Activated naive CD8-positive, alpha-beta T cell treated with anti-CD3 and anti-CD28 coated beads, Interleukin-2, amount 50 U/mL, for 16 hours (primary cell): ENCODE data around the gene FOXP1.

ENCODE experiments used
- DNase-seq: peaks from one replicate; pipeline ENCODE4 v3.0.0-alpha.2; 2020; ENCODE audit warnings: low read depth, low spot score

The FOXP1 gene

DNA sequence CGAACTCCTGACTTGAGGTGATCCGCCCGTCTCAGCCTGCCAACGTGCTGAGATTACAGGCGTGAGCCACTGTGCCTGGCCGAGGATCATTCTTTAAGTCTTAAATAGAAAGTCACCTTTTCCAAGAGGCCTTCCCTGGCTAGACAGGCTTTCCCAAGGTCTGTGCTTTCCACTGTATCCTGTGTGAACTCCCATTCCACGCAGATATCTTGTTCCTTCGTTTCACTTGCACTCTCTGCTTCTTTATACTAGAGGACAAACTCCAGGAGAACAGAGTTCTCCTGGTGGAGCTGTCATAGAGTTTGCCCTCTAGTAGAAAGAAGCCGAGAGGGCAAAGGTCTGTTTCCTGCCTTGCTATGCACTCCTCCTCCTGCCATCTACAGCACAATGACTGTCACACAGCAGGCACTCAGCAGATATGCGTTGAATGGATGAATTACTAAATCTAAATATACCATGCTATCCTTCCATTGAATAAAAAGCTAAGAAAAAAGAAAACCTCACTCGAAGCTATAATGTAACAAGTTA lies 211.2 kb downstream of the FOXP1 start:
- no peak for DNase-seq

DNA sequence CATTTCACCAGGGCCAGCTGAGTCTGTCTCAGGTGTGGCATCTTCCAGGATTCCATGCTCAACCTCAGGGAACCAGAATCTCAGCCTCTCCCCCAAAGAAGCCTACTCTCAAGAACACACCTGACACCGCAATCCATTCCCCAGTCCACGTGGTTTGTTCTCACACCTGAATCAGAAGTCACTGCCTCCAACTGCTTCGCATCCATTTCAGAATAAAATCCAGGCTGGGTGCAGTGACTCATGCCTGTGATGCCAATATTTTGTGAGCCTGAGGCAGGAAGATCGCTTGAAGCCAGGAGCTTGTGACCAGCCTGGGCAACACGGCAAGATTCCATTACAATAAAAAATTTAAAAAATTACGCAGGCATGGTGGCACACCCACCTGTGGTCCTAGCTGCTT lies 212.2 kb downstream of the FOXP1 start:
- DNase-seq, result no peak

DNA sequence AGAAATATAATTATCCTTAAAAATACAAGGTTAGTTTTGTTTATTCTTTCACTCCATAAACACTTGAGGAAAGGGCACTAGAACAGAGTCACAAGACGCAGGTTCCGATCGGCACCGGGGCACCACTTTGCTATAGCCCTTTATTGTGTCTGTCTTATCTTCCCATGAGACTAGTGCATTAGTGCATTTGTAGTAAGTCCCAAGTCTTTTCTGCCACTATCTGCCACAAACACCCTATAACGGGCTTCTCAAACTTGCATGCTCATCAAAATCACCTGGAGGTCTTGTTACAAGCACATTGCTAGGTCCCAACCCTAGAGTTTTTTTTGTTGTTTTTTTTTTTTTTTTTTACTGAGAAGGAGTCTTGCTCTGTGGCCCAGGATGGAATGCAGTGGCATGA lies 213.1 kb downstream of the FOXP1 start:
- no peak for DNase-seq

DNA sequence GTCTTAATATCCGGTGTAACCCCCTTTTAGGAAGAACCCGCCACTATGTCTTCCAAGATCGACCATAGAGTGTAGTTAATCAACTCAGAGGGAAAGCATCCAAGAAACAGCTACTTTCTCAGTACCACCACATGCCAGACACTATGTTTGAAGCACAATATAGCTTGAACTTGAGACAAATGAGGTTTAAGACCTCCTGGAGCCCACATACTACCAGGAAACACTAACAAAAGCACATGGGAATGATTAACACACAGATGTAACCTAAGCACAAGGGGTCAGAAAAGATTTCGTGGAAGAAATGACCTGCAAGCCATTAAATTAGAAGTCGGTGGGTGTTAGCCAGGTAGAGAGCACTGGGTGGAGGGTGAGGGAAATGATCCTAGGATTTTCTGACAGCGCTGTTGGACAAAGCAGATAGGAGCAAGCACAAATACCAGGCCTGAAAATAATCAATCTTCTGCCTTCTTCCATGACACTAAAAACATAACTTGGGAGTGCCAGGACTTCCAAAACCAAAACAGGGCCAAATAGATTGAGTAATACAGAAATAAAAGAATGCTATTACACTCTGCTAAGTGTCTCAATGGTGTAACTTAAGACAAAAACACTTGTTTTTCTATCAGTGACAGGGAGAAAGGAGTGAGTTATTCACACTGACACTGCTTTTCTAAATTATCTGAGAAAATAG lies 213.7 kb downstream of the FOXP1 start:
- DNase-seq, result no peak

DNA sequence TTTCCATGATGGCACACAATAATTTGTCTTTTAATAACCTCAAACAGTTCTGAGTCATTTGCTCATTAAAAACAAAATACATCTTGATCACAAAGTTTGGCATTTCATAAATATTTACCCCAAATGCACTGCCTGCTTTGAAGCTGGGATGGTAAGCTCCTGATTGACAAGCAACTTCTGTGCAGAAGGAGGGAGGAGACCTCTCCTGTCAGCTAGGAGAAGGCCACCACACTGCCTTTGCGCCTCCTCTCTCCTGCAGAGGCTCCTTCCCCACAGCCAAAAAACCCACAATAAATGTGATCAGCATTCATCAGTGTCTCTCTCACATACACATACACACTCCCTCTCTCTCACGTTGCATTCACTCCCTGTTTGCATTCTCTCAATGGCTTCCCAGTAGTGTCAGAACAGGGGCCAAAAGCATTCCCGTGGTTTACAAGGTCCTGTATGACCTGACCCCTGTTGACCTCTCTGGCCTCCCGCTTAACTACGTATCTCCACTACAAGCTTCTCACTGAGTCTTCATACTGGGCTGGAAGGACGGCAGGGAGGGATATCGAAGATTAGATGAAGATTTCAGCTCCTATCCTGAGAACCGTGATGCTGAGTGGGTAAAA lies 216.4 kb downstream of the FOXP1 start:
- no peak for DNase-seq

DNA sequence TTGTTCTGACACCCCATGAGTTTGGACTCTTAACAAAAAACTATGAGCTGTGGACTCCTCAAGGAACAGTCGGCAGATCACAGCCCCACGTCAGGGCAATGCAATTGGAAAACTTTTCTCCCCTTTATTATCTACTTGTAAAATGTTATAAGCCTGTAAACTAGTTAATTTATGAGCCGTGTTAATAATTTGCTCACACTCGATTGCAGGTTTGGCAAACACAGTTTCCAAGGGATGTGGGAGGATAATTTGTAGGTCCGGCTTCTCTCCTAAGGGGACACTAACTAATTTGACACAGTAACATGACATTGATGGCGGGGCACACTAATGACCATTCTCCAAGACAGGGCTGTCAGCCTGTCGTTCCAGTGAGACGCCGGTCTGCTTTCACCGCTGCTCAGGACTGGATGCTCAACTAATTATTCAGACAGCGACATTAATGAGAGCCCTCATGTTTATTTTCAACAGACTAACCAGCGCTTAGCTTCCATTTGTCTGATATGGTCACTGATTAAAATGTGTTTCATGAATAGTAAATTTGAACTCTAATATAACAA lies 222.1 kb downstream of the FOXP1 start:
- DNase-seq, result no peak

DNA sequence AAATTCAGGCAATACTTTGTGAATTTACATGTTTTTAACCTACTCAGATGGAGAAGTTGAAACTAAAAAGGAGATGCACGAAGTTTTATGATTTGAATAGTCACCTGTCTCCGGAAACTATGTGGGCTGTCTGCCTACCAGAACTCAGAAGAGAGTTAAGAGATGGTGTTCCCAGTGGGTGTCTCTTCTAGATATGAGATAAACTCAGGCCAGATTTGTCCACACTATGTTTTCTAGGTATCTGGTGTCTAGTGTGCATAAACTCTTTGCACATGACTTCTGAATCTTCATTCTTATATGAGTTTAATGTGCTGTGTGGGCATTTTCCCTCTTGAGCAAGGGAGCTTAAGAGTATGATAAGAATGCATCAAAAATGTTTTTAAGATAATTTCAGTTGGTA lies 222.8 kb downstream of the FOXP1 start:
- no peak for DNase-seq

DNA sequence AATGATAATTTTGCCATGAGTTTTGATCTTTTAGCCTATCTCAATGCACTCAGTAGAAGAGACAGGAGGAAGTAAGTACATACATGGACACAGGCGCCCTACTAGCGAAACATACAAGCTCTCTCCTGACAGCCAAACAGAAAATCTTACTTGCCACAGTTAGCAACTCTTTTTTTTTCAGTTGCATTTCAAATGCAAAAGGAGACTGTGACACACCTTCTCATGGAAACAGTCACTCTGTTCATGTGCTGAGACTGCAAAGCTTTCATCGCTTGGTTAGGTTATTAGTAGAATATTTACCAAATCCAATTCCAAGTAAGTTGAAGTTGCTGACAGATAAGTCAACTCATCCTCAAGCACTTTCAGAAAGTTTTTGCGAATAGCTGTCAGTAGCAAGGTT lies 223.3 kb downstream of the FOXP1 start:
- DNase-seq, result no peak

DNA sequence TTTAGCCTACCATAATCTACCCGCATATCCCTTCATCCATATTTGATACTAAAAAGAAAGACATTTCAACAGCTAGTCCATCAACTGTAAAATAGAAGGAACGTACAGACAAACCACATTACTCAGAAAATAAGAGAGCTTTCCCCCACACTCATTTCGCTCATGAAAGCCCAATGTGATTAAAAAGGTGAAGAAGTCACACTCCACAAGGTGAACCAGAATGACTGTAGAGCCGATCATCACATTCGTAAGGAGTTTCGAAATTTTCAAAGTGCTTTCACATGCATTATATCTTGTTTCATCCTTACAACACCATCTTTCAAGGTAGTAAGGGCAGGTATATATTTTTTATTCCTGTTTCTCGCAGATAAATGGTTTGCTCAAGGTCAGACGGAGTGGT lies 225.3 kb downstream of the FOXP1 start:
- DNase-seq, result no peak

DNA sequence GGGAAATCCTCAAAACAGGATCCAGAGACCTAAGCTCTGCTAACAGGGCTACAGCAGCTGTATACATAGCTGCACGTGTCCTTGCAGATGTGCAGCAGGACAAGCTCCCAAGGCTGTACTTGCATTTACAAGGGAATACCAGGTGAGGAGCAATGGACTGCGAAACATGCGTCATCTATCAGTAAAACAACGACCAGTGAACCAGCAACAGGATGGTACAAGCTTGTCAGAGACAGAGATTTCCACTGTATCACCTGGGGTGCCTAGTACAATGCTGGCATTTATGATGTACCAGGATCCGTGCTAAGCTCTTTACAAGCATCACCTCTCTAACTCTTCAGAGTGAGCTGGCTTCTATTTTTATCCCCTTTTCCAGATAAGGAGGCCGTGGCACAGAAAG lies 227.3 kb downstream of the FOXP1 start:
- no peak for DNase-seq

DNA sequence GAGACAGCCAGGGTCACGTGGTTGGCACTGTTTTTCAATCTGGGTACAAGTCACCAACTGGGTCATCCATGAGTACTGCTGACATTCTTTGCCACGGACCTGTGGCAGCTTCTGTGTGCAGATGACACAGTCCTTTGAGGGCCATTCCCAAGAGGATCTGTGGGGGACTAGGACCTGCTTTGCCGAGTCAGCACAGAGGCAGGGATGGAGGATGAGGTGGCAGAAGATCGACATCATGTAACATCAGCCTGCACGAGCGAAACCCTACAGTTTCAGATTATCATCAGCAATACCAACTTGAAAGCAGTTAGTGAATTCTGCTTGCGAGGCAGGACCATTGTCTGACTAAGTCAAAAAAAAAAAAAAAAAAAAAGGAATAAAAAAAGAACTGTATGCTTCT lies 227.7 kb downstream of the FOXP1 start:
- no peak for DNase-seq

DNA sequence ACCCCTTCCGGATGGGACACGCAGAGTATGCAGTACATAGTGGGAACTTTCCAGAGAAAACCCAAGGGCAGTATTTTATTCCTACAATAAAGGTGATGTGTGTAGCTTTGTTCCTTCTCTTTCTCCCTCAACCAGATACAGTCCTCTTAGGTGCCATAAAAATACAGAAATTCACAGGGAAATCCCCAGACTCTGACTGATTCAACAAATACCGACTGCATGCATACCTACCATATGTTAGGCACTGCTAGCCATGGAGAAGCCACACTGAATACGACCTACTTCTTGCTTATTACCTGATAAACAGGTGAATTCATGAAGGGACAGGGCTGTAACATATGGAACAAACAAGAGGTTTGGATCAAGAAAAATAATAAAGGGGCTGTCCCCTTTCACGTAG lies 228.5 kb downstream of the FOXP1 start:
- DNase-seq, result no peak

DNA sequence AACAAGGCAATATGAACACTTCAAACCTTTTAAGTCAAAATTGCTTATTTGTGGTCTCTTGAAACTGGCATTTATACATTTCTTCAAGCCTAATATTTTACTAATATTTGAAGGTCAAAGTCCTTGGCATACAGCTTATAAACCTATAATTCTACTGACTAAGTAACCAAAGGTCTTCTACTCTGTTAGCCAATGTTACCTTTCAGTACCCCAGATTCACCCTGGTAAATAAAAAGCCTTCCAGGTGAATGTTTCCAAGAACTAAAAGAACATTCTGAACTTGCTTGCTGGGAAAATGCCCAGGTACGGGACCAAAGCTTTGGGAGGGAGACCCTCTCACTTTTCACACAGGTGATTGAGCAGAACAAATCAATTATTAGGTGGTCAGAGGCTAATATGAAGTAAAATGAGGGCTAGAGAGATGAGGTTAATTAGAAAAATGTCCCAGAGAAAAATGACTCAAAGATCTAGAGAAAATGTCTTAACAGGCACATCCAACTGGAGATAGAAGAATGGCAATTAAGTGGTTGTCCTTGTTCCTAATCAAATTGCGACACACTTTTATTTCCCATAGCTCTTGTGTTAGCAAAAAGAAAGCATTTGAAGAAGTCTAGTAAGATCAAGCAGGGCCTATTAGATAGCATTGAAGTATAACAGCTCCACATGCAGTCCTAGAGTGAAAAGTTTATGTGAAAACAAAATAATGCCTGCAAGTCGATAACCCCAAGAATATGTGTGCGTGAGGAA lies 232.0 kb downstream of the FOXP1 start:
- DNase-seq, result no peak

DNA sequence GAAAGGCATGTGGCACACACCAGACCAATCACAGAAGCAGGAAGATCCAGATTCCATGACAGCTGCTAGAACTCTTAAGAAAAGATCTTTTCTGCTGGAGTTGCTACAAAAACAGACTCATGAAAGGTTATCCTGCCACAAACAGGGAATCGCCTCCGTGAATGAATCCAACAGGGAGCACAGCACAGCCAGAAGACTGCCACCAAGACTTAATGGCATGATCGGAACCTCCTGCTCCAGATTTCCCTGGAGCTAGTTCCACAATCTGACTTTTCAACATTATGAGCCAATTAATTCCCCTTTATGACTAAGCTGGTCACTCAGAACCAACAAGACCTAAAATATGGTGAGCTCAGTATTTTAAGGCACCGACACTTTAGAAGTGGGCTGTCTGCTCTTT lies 232.5 kb downstream of the FOXP1 start:
- no peak for DNase-seq

DNA sequence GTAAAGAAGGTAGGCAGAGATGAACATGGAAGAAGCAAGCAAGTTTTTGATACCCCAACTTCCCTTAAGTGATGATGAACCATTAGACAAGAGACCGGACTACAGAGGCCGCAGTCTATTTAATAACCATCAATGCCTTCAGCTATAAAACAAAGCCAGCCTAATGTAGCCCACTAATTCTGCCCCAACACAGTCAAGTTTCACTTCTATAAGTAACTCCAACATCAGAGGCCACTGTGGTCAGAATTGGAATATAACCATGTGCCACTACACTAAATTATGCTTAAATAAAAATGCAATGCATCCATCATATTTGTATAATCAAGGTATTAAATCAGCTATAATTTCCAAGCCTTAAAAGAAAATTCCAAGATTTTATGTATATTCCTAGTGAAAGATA lies 234.7 kb downstream of the FOXP1 start:
- no peak for DNase-seq

DNA sequence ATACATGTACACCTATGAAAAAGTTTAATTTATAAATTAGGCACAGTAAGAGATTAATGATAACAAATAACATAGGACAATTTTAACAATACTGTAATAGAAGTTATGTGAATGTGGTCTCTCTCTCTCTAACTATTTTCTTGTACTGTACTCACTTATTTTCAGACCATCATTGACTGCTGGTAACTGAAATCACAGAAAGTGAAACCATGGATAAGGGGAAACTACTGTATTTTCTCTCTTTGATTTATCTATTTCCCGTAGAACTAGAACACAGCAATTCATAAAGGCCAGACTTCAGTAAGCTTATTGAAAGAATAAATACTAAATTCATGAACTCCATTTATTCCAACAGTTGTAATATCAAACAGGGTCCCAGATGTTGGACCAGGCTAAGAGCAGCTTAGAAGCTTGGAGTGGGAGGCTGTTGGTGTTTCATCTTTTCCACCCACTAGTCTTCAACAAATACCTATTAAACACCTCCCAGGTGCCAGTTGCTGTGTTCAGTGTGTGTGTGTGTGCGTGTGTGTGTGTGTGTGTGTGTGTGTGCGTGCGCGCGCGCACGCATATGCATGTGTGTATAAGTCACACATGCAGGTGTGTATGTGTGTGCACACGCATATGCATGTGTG lies 235.4 kb downstream of the FOXP1 start:
- no peak for DNase-seq

DNA sequence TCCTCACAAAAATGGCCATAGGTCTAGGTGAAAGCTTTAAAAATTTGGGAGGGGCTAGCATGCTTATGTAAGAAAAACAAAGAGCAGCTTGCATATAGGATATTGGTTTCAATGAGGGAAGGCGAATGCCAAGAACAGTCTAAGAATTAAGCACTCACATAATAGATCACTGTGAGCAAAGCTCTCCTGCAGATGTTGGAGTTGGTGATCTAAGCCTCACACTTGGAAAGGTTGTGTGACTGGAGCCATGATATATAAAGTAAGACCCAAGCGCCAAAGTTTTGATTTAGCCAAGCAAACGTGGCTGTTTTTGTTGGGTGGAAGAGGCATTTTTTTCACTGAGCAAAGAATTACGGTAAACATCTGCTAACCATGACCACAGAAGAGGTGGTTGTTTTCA lies 237.5 kb downstream of the FOXP1 start:
- DNase-seq, result no peak

DNA sequence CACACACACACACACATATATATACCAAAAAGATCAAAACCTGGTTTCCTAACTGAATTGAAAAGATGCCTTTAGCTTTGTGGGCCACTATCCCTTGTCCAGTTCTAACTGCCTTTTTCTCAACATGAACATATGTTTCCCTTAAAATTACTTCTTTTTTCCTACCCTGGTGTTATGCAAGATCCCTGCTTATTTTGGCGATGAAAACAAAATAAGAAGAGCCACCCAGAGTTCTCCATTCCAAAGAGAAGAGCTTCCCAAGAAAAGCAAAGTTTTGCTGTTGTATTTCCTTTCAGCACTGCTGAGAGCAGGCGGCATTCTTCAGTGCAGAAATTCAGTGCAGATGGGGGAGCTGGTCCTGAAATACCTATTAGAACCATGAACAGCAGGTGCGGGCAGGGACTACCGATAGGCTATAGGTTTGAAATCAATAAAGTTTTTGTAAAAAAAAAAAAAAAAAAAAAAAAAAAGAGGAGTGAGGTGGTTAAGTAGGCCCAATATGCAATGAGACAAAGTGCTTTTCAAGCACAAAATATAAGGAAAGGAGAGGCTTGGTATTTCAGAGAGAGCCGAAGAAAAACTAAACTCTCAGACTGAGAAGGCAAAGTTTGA lies 238.0 kb downstream of the FOXP1 start:
- DNase-seq, result no peak

DNA sequence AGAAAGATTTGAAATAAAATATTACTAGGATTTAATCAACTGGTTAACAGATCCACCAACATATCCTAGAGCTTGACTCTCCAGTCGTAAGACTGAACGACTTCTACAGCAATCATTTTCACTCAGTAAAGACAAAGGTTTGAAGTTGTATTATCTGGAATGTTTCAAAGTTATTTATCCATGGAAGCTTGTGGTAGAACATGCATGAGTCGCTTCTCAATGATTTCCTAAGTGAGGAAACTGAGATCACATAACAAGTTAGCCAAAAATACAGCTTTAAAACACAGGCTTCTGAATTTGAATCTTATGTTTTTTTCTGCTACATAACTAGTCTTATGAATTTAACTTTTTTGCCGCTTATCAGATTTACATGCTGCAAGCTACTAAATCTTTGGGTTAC lies 241.8 kb downstream of the FOXP1 start:
- DNase-seq, result no peak

DNA sequence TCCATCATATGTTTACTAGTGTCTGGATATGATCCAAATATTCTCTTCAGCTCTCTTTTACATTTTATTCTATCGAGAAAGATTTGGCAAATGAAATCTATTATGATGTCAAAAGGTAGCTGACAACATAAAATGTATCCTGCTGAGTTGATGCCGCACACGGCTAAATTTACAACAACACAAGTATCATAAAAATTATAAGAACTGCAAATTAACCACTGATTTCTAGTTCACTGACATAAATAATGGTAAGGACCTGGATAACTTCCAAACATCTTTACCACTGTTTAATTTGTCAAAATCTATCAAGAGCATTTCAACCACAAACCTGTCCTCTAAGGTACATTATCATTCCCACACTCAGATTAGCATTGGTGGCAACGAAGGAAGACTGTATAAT lies 244.5 kb downstream of the FOXP1 start:
- DNase-seq, result no peak

DNA sequence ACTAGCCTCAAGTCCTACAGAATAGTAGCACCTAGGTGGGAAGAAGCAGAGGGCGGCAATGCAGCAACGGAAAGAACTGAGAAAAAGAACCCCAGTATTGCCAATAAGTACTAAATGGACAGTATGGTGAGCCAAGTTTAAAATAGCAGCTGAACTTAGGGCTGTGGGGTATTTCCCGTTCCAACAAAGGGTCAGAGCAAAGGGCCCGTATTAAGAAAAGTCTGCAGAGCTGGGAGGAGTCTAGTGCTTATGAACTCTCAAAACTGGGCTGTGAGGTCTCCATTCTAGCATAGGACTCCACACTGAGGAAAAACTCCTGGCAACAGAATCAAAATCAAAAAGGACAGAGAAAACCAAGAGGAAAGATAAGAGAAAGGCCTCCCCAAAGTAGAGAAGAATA lies 250.7 kb downstream of the FOXP1 start:
- DNase-seq, result no peak

DNA sequence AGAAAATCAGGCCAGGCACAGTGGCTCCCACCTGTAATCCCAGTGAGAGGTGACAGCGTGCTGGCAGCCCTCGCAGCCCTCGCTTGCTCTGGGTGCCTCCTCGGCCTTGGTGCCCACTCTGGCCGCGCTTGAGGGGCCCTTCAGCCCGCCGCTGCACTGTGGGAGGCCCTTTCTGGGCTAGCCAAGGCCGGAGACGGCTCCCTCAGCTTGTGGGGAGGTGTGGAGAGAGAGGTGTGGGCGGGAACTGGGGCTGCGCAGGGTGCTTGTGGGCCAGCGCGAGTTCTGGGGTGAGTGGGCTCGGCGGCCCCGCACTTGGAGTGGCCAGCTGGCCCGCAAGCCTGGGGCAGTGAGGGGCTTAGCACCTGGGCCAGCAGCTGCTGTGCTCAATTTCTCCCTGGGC lies 252.6 kb downstream of the FOXP1 start:
- DNase-seq, result no peak
